Thoracic aorta (tissue), 2 donors: ENCODE results near the gene GINS2. TPM values are rescaled to one million over a fixed set of nuclear protein-coding genes. Genes with fewer than 3 reads are reported as not detected.

Experiments used
- ATAC-seq: fragments of 150-250 bp; one replicate; pipeline ENCODE4 v1.8.0; 2017; ENCODE audit warnings: low read depth; ENCODE audit not compliant: insufficient number of reproducible peaks, low FRiP score
- DNase-seq: peaks from one replicate; pipeline ENCODE4 v3.0.0-alpha.2; 2020; ENCODE audit warnings: low spot score
- H3K27ac ChIP-seq, 2 donors: fragments of 200-600 bp; sonication (generic); 1 replicate in 1 of 2; 2 replicates in 1 of 2; pipeline ENCODE4 v1.5.1; 2016; ENCODE audit warnings: mild to moderate bottlenecking in 2 of 2, moderate library complexity in 2 of 2
- H3K27me3 ChIP-seq: fragments of 200-600 bp; sonication (generic); replicated peaks from 2 replicates; pipeline ENCODE4 v1.6.0; 2016; ENCODE audit warnings: mild to moderate bottlenecking; ENCODE audit not compliant: insufficient read depth
- H3K36me3 ChIP-seq: fragments of 200-600 bp; sonication (generic); one replicate; pipeline ENCODE4 v1.5.1; 2016
- H3K4me1 ChIP-seq, 2 donors: fragments of 200-600 bp; sonication (generic); 1 replicate in 1 of 2; 2 replicates in 1 of 2; pipeline versions ENCODE4 v1.5.1 to v1.6.0; 2016; ENCODE audit warnings: low read depth in 2 of 2, mild to moderate bottlenecking in 1 of 2; ENCODE audit not compliant: control insufficient read depth in 1 of 2
- H3K4me3 ChIP-seq: fragments of 200-600 bp; sonication (generic); 2 replicates; pipeline ENCODE4 v1.5.1; 2016; ENCODE audit warnings: mild to moderate bottlenecking
- H3K9me3 ChIP-seq: fragments of 200-600 bp; sonication (generic); 2 replicates; pipeline ENCODE4 v1.5.1; 2016
- CTCF ChIP-seq: fragments of 200-600 bp; sonication (generic); IDR thresholded peaks from one replicate; pipeline ENCODE4 v1.5.1; 2019; ENCODE audit warnings: antibody characterized with exemption
- total RNA-seq, 2 donors: library from RNA; depleted of rRNA; stranded (reverse); fragments of >200 nt; gene quantifications; one replicate each; pipeline versions ENCODE4 v1.1.0 to v1.2.3, GENCODE V29; 2016

Gene GINS2
- total RNA-seq, 2 donors from 2014 or later = 0.28 to 2.0 TPM

DNA sequence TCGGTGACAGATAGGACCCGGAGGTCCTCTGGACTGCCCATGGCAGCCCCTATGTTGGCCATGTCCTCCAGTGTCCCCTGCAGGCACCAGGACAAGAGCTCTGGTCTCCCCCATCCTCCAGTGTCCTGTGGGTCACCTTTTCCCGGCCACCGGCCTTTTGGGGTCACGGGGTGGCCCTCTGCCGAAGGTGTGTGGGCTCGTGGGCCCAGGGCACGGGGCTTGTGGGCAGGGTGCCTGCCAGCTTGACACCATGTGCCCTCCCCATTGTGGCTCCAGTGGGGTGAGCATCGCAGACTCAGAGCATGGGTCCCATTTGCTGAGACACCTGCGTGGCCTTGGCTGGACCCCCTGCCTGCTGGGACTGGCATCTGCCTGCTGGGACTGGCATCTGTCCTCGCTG lies 57.5 kb downstream of the GINS2 start:
- DNase-seq = no peak
- Histone ChIP-seq H3K9me3 (no peaks in the 10 kb centered on the region), H3K4me3 (no peak overlapping the region), H3K36me3 (no peaks in the 10 kb centered on the region), H3K27ac (no peak overlapping the region), H3K27me3 (no peaks in the 10 kb centered on the region), H3K4me1 (peaks cover 9 to 15% of the 10 kb centered on the region in 2 donors)
- no peak for TF ChIP-seq CTCF
- no peak for ATAC-seq

DNA sequence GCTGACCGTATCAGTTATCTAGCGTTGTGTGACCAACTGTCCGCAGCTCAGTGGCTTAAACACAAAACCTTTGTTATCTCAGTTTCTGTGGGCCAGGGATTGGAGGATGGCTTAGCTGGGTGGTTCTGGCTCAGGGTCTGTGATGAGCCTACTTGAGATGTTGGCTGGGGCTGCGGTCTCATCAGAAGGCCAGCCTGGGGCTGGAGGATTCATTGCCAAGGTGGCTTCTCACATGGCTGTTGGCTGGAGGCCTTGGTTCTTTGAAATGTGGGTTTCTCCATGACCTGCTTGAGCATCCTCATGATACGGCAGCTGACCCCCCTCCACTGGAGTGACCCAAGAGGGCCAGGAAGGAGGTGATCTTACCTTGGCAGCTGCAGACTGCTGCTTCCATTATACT lies 58.9 kb downstream of the GINS2 start:
- Histone ChIP-seq H3K9me3 (no peaks in the 10 kb centered on the region), H3K4me3 (no peak overlapping the region), H3K36me3 (no peaks in the 10 kb centered on the region), H3K27me3 (no peaks in the 10 kb centered on the region), H3K27ac (no peak overlapping the region), H3K4me1 (peaks cover 11 to 15% of the 10 kb centered on the region in 2 donors)
- DNase-seq (no peak), ATAC-seq (no peak)
- no peak for TF ChIP-seq CTCF

- H3K36me3 ChIP-seq = no peaks in the 10 kb centered on the region
- no peaks in the 10 kb centered on the region for H3K27me3 ChIP-seq
- peaks cover 11 to 15% of the 10 kb centered on the region in 2 donors for H3K4me1 ChIP-seq
- H3K4me3 ChIP-seq = no peak overlapping the region
- H3K9me3 ChIP-seq = no peaks in the 10 kb centered on the region
- no peak for DNase-seq
- H3K27ac ChIP-seq = no peak overlapping the region
- ATAC-seq = no peak
- TF ChIP-seq CTCF = no peak
These were observed 59.4 kb downstream of the GINS2 start for GRCh38 chr16:85629326-85629725.

- Histone ChIP-seq H3K27me3 (no peaks in the 10 kb centered on the region), H3K4me1 (peaks cover 11 to 15% of the 10 kb centered on the region in 2 donors), H3K9me3 (no peaks in the 10 kb centered on the region)
These were observed 60.1 kb downstream of the GINS2 start for GRCh38 chr16:85628645-85629044.

GRCh38 chr16:85628265-85628556 lies 60.5 kb downstream of the GINS2 start:
- no peak for TF ChIP-seq CTCF
- no peak for DNase-seq
- peaks cover 11 to 15% of the 10 kb centered on the region in 2 donors for H3K4me1 ChIP-seq
- no peak for ATAC-seq
- H3K4me3 ChIP-seq = no peak overlapping the region
- no peaks in the 10 kb centered on the region for H3K36me3 ChIP-seq
- H3K27me3 ChIP-seq = no peaks in the 10 kb centered on the region
- no peak overlapping the region for H3K27ac ChIP-seq
- no peaks in the 10 kb centered on the region for H3K9me3 ChIP-seq

More at GRCh38 chr16:85628645-85629044, 60.1 kb downstream of the GINS2 start:
- H3K27ac ChIP-seq = no peak overlapping the region
- no peak for ATAC-seq
- no peak for DNase-seq
- no peaks in the 10 kb centered on the region for H3K36me3 ChIP-seq
- TF ChIP-seq CTCF = no peak
- H3K4me3 ChIP-seq = no peak overlapping the region
